ENCODE results near the gene LIMA1.
"Not testable (repeated sequence)": the region's sequence is repeated elsewhere in the genome, so short reads cannot be mapped to it uniquely, and the experiment has no call there.

LIMA1 gene

DNA sequence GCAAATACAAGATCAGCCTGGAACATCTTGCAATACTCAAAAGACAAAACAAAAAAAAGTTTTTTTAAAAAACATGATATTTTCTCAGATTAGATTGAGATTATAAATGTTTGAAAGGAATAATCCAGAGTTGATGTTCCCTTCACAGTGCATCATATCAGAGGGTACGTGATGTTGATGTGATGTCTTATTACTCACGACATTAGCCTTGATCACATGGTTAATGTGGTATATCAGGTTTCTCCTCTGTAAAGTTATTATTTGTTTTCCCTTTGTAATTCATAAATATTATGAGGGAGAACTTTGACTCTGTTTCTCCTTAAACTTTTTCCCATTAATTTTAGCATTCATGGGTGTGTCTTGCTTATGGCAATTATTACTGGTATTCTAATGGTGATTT lies 26.6 kb downstream of the LIMA1 start:
- H3K4me3 ChIP-seq (ENCODE audit: low read depth, low read length), result no peak overlapping the region
- DNase-seq (ENCODE audit: low read depth), result no peak
- TF ChIP-seq, protein P1, sequence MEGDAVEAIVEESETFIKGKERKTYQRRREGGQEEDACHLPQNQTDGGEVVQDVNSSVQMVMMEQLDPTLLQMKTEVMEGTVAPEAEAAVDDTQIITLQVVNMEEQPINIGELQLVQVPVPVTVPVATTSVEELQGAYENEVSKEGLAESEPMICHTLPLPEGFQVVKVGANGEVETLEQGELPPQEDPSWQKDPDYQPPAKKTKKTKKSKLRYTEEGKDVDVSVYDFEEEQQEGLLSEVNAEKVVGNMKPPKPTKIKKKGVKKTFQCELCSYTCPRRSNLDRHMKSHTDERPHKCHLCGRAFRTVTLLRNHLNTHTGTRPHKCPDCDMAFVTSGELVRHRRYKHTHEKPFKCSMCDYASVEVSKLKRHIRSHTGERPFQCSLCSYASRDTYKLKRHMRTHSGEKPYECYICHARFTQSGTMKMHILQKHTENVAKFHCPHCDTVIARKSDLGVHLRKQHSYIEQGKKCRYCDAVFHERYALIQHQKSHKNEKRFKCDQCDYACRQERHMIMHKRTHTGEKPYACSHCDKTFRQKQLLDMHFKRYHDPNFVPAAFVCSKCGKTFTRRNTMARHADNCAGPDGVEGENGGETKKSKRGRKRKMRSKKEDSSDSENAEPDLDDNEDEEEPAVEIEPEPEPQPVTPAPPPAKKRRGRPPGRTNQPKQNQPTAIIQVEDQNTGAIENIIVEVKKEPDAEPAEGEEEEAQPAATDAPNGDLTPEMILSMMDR (IDR thresholded peaks at IDR 0.05; ENCODE audit: insufficient read depth, low read depth, low read length, missing control alignments), result no peak

DNA sequence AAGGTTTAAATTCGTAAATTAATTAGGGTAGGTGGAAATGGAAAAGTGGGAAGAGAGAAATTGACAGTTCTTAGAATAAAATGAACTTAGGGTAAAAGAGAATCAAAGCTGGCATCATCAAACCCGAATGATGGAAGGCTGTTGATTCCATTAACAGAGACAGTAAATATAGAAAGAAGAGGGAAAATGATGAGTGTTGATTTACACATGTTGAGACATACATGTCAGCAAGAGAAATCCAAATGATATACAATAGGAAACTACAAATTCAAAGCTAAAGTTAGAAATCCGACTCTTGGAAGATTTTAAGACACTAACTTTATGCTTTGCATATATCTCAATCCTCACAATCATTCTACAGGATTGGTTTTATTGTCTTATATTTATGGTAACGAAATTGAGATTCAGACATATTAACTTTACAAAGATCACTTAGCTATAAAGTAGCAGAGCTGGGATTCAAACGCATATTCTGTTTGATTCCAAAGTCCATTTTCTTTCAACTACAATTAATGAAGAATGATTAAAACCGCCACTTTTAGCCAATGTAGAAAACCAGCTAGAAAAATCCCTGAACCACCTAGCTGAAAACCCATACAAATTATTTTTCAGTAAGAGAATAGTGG lies 30.2 kb downstream of the LIMA1 start:
- no peak for DNase-seq (ENCODE audit: low read depth)
- TF ChIP-seq, protein P1 (IDR thresholded peaks at IDR 0.05; ENCODE audit: insufficient read depth, low read depth, low read length, missing control alignments), result no peak
- no peak overlapping the region for H3K4me3 ChIP-seq (ENCODE audit: low read depth, low read length)

DNA sequence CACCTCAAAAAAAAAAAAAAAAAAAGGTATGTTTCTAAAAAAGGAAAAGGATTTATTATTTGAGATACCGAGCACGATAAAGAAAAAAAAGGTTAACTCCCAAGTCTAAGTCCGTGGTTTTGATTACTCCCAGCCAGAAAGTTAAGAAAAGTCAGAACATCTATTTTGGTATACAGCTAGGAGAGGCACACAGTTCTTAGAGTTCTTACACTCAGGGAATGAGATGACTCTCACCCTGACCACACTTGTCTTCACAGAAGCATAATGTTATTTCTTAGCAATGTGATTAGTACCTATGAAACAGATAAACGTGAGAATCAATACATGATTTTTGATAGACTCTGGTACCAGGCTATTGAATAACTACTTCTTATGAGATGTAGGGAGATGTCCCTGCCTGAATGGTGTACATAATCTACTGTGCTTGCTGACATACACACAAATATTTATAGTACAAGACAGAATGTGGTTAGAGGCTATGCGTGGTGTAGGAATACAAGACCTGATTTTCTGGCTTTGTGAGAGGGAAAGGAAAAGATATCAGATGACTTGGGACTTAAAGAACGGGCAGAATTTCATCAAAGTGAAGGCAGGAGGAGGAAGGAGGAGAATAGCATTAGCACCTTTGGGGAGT lies 31.6 kb downstream of the LIMA1 start:
- no peak overlapping the region for H3K4me3 ChIP-seq (ENCODE audit: low read depth, low read length)
- DNase-seq (ENCODE audit: low read depth), result peak; percentile 35
- TF ChIP-seq, protein P1 (IDR thresholded peaks at IDR 0.05; ENCODE audit: insufficient read depth, low read depth, low read length, missing control alignments), result no peak

DNA sequence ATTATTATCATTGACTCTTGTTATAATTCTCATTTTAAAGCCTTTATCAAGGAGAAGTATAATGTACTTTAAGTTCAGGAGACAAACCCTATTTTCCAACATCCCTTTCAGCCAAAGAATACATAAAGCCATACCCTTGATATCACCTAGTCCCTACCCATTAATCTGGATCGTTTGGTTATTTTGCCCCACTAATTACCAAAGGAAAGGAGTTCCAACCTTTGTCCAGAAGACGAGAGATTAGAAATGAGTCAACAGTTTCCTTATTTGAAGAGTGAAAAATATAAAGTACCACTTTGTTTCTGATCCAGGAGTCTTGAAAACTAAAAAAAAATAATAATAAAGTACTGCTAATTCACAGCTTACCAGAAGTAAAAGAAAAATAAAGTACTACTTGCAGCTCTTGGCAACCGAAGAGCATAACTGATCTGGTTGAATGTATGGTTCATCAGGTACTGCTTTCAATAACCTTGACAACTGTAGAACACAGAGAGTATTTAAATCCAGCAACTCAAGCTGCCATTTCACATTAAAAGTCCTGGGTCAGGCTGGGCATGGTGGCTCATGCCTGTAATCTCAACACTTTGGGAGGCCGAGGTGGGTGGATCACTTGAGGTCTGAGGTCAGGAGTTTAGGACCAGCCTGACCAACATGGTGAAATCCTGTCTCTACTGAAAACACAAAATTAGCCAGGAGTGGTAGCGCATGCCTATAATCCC lies 33.7 kb downstream of the LIMA1 start:
- DNase-seq (ENCODE audit: low read depth), result peak; percentile 48
- TF ChIP-seq, protein P1 (IDR thresholded peaks at IDR 0.05; ENCODE audit: insufficient read depth, low read depth, low read length, missing control alignments), result no peak
- H3K4me3 ChIP-seq (ENCODE audit: low read depth, low read length), result no peak overlapping the region

DNA sequence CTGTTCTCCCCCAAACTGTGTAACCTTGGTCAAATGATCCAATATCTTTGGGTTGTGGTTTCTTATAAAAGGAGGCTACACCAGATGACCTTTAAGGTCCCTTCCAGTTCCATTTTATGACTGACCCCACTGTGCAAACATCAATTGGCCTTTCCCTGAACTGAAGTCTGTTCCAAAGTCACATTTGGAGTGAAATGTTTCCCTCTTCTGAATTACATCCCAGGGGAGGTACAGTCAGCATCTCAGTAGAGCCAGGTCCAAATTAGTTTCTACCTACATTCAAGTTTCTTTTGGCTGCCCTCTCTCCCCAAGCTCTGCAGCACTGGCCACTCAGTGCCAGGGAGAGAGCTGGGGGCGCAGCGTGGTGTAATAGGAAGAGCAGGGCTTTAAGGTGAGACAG lies 34.4 kb downstream of the LIMA1 start:
- TF ChIP-seq, protein P1 (IDR thresholded peaks at IDR 0.05; ENCODE audit: insufficient read depth, low read depth, low read length, missing control alignments), result no peak
- no peak for DNase-seq (ENCODE audit: low read depth)
- no peak overlapping the region for H3K4me3 ChIP-seq (ENCODE audit: low read depth, low read length)

DNA sequence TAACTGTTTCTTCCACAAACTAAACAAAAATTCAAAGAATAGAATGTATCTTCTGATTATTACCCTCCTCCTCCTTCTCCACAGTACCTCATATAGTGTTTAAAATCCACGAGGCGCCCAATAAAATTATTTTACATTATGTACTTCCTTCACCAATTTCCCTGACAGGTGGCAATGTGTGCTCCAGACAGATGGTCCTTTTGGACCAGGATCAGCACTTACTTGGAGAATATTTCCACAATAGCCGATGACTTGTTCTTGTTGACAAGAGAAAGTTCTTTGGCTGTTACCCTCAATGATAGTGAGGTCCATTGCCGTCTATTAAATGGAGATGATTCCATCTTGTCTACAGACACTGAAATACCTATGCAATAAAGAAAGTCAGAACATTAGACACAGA lies 34.9 kb downstream of the LIMA1 start:
- TF ChIP-seq, protein P1 (IDR thresholded peaks at IDR 0.05; ENCODE audit: insufficient read depth, low read depth, low read length, missing control alignments), result no peak
- H3K4me3 ChIP-seq (ENCODE audit: low read depth, low read length), result no peak overlapping the region
- no peak for DNase-seq (ENCODE audit: low read depth)

DNA sequence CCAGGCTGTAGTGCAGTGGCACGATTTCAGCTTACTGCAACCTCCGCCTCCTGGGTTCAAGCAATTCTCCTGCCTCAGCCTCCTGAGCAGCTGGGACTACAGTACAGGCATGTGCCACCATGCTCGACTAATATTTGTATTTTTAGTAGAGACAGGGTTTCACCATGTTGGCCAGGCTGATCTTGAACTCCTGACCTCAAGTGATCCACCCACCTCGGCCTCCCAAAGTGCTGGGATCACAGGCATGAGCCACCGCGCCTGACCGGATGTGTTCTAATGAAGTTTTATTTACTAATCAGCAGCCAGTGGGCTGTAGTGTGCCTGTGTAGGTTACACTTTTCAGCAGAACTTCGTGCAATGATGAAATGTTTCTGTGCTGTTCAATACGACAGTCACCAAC lies 35.7 kb downstream of the LIMA1 start:
- DNase-seq (ENCODE audit: low read depth), result not testable (repeated sequence)
- peak overlapping the region; percentile 18; the same call in 1 of the 2 replicates for H3K4me3 ChIP-seq (ENCODE audit: low read depth, low read length)
